GM19328 (cell line): Measurements from ENCODE around the gene LRP6.
"Not testable (repeated sequence)": the region's sequence is repeated elsewhere in the genome, so short reads cannot be mapped to it uniquely, and the experiment has no call there.

ENCODE experiments used
- ATAC-seq: cut with Tn5 transposase; IDR thresholded peaks from one replicate; pipeline ENCODE4 v1.9.1; 2021; ENCODE audit warnings: mild to moderate bottlenecking, moderate library complexity; ENCODE audit not compliant: unreplicated experiment

Gene LRP6

GRCh38 chr12:12182703-12183365 is 84.0 kb downstream of the LRP6 start:
- no peak for ATAC-seq

GRCh38 chr12:12181511-12181910 is 85.3 kb downstream of the LRP6 start:
- no peak for ATAC-seq

GRCh38 chr12:12180575-12180974 is 86.3 kb downstream of the LRP6 start:
- ATAC-seq, result no peak

- no peak for ATAC-seq
These were observed 86.7 kb downstream of the LRP6 start for GRCh38 chr12:12180136-12180535.

GRCh38 chr12:12178559-12178958 is 88.3 kb downstream of the LRP6 start:
- ATAC-seq, result no peak

- no peak for ATAC-seq
These were observed 90.4 kb downstream of the LRP6 start for GRCh38 chr12:12176402-12176801.

GRCh38 chr12:12171991-12172511 is 94.8 kb downstream of the LRP6 start:
- ATAC-seq, result peak; percentile 74

GRCh38 chr12:12167847-12168246 is 99.0 kb downstream of the LRP6 start:
- no peak for ATAC-seq

GRCh38 chr12:12166751-12167150 is 100.1 kb downstream of the LRP6 start:
- ATAC-seq, result no peak

- ATAC-seq, result no peak
These were observed 106.9 kb downstream of the LRP6 start for GRCh38 chr12:12159988-12160387.

- no peak for ATAC-seq
These were observed 108.0 kb downstream of the LRP6 start for GRCh38 chr12:12158858-12159257.

GRCh38 chr12:12157424-12157823 is 109.4 kb downstream of the LRP6 start:
- ATAC-seq, result no peak

GRCh38 chr12:12156828-12157227 is 110.0 kb downstream of the LRP6 start:
- ATAC-seq, result no peak

GRCh38 chr12:12156116-12156515 is 110.7 kb downstream of the LRP6 start:
- ATAC-seq, result no peak

- no peak for ATAC-seq
These were observed 113.2 kb downstream of the LRP6 start for GRCh38 chr12:12153596-12153995.

GRCh38 chr12:12147111-12147510 is 119.7 kb downstream of the LRP6 start:
- ATAC-seq, result no peak

- ATAC-seq, result not testable (repeated sequence)
These were observed 122.3 kb downstream of the LRP6 start for GRCh38 chr12:12144531-12144930.

GRCh38 chr12:12141000-12141399 is 125.8 kb downstream of the LRP6 start:
- ATAC-seq, result no peak

- ATAC-seq, result no peak
These were observed 128.4 kb downstream of the LRP6 start for GRCh38 chr12:12138203-12139154.

GRCh38 chr12:12133785-12134184 is 133.1 kb downstream of the LRP6 start:
- ATAC-seq, result no peak

- no peak for ATAC-seq
These were observed 133.6 kb downstream of the LRP6 start for GRCh38 chr12:12133259-12133658.

- ATAC-seq, result no peak
These were observed 138.2 kb downstream of the LRP6 start for GRCh38 chr12:12128670-12129069.
